Measurements from ENCODE around the gene COL23A1.

- TF ChIP-seq POLR2A (IDR thresholded peaks at IDR 0.05), result no peak
- no peak for TF ChIP-seq CTCF (IDR thresholded peaks at IDR 0.05)
- TF ChIP-seq EP300 (IDR thresholded peaks at IDR 0.05), result no peak
Observed at GRCh38 chr5:178323961-178324360, 266.2 kb downstream of the COL23A1 start.

All from tibial nerve (tissue), 4 donors.